Spleen (tissue), 11 donors: ENCODE data around the gene OPRM1. TPM values are rescaled to one million over a fixed set of nuclear protein-coding genes. Genes with fewer than 3 reads are reported as not detected.
"Not testable (repeated sequence)": the region's sequence is repeated elsewhere in the genome, so short reads cannot be mapped to it uniquely, and the experiment has no call there.

Experiments
- DNase-seq: peaks from one replicate; pipeline ENCODE4 v3.0.0-alpha.2; 2020
- H3K27ac ChIP-seq, 8 donors: fragments of 200-600 bp; sonication (generic) in 7 of 8; 1 replicate in 4 of 8; 2 replicates in 4 of 8; pipeline versions ENCODE4 v1.5.0 to v1.8.0; 2016 to 2021; ENCODE audit warnings: inconsistent platforms in 4 of 8, mild to moderate bottlenecking in 4 of 8, moderate library complexity in 1 of 8
- H3K27me3 ChIP-seq, 7 donors: fragments of 200-600 bp; sonication (generic) in 6 of 7; replicated peaks in 1 of 7; 1 replicate in 4 of 7; 2 replicates in 3 of 7; pipeline versions ENCODE4 v1.5.0 to v1.8.0; 2016 to 2021; ENCODE audit warnings: inconsistent platforms in 3 of 7, mild to moderate bottlenecking in 1 of 7
- H3K36me3 ChIP-seq, 6 donors: fragments of 200-600 bp; sonication (generic) in 5 of 6; 1 replicate in 4 of 6; 2 replicates in 2 of 6; pipeline versions ENCODE4 v1.5.0 to v1.8.0; 2016 to 2021; ENCODE audit warnings: inconsistent platforms in 2 of 6
- H3K4me1 ChIP-seq, 6 donors: fragments of 200-600 bp; sonication (generic) in 5 of 6; 1 replicate in 3 of 6; 2 replicates in 3 of 6; pipeline versions ENCODE4 v1.5.0 to v1.8.0; 2016 to 2021; ENCODE audit warnings: inconsistent platforms in 3 of 6
- H3K4me3 ChIP-seq, 8 donors: fragments of 200-600 bp; sonication (generic) in 7 of 8; 1 replicate in 4 of 8; 2 replicates in 4 of 8; pipeline versions ENCODE4 v1.5.0 to v1.8.0; 2016 to 2021; ENCODE audit warnings: inconsistent platforms in 4 of 8, mild to moderate bottlenecking in 4 of 8, moderate library complexity in 2 of 8
- H3K9me3 ChIP-seq, 8 donors: fragments of 200-600 bp; sonication (generic) in 7 of 8; 1 replicate in 4 of 8; 2 replicates in 4 of 8; pipeline versions ENCODE4 v1.5.0 to v1.8.0; 2016 to 2021; ENCODE audit warnings: inconsistent platforms in 4 of 8
- POLR2A ChIP-seq, 3 donors: fragments of 450-650 bp; IDR thresholded peaks; one replicate each; pipeline ENCODE4 v1.5.1; 2017; ENCODE audit warnings: antibody characterized with exemption in 3 of 3, mild to moderate bottlenecking in 1 of 3
- POLR2AphosphoS5 ChIP-seq, 3 donors: sonication (generic); formaldehyde crosslinking; IDR thresholded peaks; one replicate each; pipeline ENCODE4 v1.5.1; 2017; ENCODE audit warnings: antibody characterized with exemption in 3 of 3
- WGBS, 5 donors: extraction: QIAGEN DNeasy Blood & Tissue Kit in 3 of 5; methylation state at CpG; one replicate each; pipeline versions ENCODE4 v1.1.5 to v1.1.7; 2013 to 2018; 5-methylcytosine and 5-hydroxymethylcytosine counted together
- intact Hi-C: fragments of 100-400 bp; cut with DNase I; formaldehyde crosslinking; loops from one replicate; pipeline ENCODE4 v1.15.0; 2023; ENCODE audit warnings: low total_unique reads
- polyA plus RNA-seq, 3 donors: library from polyadenylated mRNA; stranded (reverse); fragments of 200-250 nt; gene quantifications; one replicate each; pipeline ENCODE4 v1.2.1, GENCODE V29; 2013
- total RNA-seq, 7 donors: library from RNA; depleted of rRNA in 3 of 7; stranded (reverse); fragments of >200 nt in 3 of 7; fragmentation: NEBNext Ultra II Directional in 4 of 7; extraction: Animal tissue kit (Norgen Biotek cat#: 25700) in 4 of 7; gene quantifications; one replicate each; pipeline versions ENCODE4 v1.1.0 to v1.2.1, GENCODE V29; 2016 to 2021
- TF ChIP-seq, protein P1 (sequence below), 11 experiments: fragments of 200-600 bp in 7 of 11; fragments of 450-650 bp in 4 of 11; sonication (generic) in 4 of 11; IDR thresholded peaks in 8 of 11; conservative IDR thresholded peaks in 3 of 11; 1 replicate in 7 of 11; 2 replicates in 4 of 11; pipeline versions ENCODE4 v1.4.0 to v1.8.0; 2016 to 2021; ENCODE audit warnings: antibody characterized with exemption in 11 of 11, inconsistent platforms in 4 of 11, mild to moderate bottlenecking in 1 of 11
- donor health status: healthy with polysubstance abuse.
- donor health status: DM: no; HTN: no; CAD: no; lungs with moderate emphysema.
- donor health status: DM: no; HTN: no; CAD: no.
- donor health status: Bipolar disorder and iron deficiency.
- donor health status: healthy.
- donor health status: DM: no; HTN: no; CAD: no.
- donor health status: DM: yes; HTN: yes; CAD: no.

The OPRM1 gene
- total and polyA plus RNA-seq, 10 donors = not detected

DNA sequence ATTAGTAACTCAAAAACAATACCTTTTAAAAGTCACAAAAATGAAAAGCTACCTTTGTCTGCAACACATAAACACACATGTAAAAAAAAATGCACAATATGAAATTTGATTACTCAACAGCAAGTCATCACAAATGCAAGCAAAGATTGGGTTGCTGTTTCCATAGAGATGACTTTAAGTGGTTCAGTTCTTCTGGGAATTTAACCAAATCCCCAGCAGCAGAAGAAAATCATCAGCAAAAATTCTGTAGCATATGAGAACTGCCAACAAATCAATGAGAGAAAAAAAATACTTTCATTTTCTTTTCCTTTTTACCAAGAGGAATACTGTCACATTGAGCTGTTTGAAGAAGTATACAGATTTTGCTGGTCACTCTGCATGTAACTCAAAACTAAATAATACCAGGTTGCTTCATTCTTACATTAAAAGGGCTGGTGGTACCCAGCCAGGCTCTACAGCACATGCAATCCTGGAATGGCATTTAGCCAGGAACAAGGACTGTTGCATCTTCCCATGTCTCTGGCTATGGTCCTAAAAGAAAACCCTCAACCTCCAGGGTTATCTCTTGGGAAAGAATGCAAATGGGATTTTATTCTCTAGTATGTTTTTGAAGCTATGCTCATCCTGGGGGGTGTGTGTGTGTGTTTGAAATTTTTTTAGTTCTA is 158.3 kb downstream of the OPRM1 start:
- peaks cover 0 to 44% (median 4%) of the 10 kb centered on the region in 6 donors for H3K36me3 ChIP-seq
- TF ChIP-seq POLR2AphosphoS5 (IDR thresholded peaks at IDR 0.05) = no peak
- TF ChIP-seq, protein P1, sequence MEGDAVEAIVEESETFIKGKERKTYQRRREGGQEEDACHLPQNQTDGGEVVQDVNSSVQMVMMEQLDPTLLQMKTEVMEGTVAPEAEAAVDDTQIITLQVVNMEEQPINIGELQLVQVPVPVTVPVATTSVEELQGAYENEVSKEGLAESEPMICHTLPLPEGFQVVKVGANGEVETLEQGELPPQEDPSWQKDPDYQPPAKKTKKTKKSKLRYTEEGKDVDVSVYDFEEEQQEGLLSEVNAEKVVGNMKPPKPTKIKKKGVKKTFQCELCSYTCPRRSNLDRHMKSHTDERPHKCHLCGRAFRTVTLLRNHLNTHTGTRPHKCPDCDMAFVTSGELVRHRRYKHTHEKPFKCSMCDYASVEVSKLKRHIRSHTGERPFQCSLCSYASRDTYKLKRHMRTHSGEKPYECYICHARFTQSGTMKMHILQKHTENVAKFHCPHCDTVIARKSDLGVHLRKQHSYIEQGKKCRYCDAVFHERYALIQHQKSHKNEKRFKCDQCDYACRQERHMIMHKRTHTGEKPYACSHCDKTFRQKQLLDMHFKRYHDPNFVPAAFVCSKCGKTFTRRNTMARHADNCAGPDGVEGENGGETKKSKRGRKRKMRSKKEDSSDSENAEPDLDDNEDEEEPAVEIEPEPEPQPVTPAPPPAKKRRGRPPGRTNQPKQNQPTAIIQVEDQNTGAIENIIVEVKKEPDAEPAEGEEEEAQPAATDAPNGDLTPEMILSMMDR (IDR thresholded peaks at IDR 0.05 in 8 of 11, conservative IDR thresholded peaks at IDR 0.05 in 3 of 11) = no peak
- no peak for TF ChIP-seq POLR2A (IDR thresholded peaks at IDR 0.05)
- peak overlapping the region in 6 of 8 donors; percentile 2 to 57 (median 41) for H3K27ac ChIP-seq
- peaks cover 0 to 18% (median 8%) of the 10 kb centered on the region in 6 donors for H3K4me1 ChIP-seq
- H3K27me3 ChIP-seq = no peaks in the 10 kb centered on the region
- no peak for DNase-seq
- H3K9me3 ChIP-seq = no peaks in the 10 kb centered on the region
- no peak overlapping the region for H3K4me3 ChIP-seq
- intact Hi-C loops = no loop called here

DNA sequence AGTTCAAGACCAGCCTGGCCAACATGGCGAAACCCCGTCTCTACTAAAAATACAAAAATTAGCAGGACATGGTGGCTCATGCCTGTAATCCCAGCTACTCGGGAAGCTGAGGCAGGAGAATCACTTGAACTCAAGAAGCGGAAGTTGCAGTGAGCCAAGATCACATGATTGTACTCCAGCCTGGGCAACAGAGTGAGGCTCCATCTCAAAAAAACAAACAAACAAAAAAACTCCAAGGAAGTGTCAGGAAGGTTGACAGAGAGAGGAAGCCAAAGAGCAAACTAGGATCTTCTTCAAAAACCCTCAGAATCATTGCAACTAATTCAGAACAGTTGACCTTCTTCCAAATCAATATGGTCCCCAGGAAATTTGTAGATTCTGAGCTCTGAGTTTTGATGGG is 162.6 kb downstream of the OPRM1 start:
- peaks cover 0 to 15% (median 7%) of the 10 kb centered on the region in 6 donors for H3K4me1 ChIP-seq
- H3K9me3 ChIP-seq, intact Hi-C loops, H3K27me3 ChIP-seq, H3K4me3 ChIP-seq, DNase-seq: not testable (repeated sequence)
- H3K36me3 ChIP-seq = peaks cover 0 to 82% (median 6%) of the 10 kb centered on the region in 6 donors
- peak overlapping the region in 4 of 8 donors; percentile 17 to 48 (median 19) for H3K27ac ChIP-seq
- WGBS, 5 donors = 91 to 98% (median 95%) methylated on average over 4 of the region's 4 CpGs

DNA sequence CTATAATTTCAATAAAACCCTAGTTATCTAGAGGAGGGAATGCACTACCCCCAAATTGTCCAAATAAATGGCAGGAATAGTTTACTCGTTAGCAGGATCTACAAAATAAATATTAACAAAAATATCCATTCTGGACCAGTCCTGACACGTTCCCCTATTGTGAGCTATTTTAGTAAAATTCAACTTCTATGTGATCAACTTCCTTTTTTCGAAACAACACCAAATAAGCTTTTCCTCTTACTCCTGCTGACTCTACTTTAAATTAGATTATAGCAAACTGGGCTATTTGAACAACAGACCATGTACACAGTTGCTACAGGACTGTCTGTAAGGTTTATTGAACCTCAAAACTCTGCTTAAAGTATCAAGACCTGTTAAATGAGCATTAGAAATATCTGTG is 163.3 kb downstream of the OPRM1 start:
- WGBS, 5 donors = 40 to 48% (median 43%) methylated on average over 3 of the region's 3 CpGs
- no peaks in the 10 kb centered on the region for H3K9me3 ChIP-seq
- TF ChIP-seq, protein P1 (IDR thresholded peaks at IDR 0.05 in 8 of 11, conservative IDR thresholded peaks at IDR 0.05 in 3 of 11) = no peak
- no peak for TF ChIP-seq POLR2A (IDR thresholded peaks at IDR 0.05)
- no peak for TF ChIP-seq POLR2AphosphoS5 (IDR thresholded peaks at IDR 0.05)
- DNase-seq = no peak
- H3K4me3 ChIP-seq = no peak overlapping the region
- H3K4me1 ChIP-seq = peaks cover 0 to 9% (median 4%) of the 10 kb centered on the region in 6 donors
- intact Hi-C loops = no loop called here
- peaks cover 0 to 85% (median 6%) of the 10 kb centered on the region in 6 donors for H3K36me3 ChIP-seq
- H3K27ac ChIP-seq = peak overlapping the region in 4 of 8 donors; percentile 17 to 48 (median 19)
- no peaks in the 10 kb centered on the region for H3K27me3 ChIP-seq

DNA sequence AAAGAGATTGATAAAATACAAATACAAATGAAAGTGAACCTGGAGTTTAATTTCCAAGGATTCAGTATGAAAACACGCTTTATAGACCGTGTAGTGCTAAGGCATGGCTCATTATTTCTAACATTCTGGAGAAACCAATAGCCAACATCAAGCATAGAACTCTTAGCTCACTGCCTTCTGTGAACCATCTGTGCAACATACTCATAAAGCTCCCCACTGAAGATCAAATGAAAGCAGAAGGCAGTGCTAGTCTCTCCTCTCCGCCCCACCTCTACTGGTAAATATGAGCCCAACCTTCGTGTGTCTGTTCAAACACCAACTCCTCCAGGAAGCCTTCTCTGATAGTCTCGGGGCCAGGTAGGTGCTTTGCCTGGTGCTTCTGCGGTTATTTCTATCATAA is 163.9 kb downstream of the OPRM1 start:
- Histone ChIP-seq H3K4me3 (no peak overlapping the region), H3K9me3 (no peaks in the 10 kb centered on the region), H3K4me1 (peaks cover 0 to 3% (median 0%) of the 10 kb centered on the region in 6 donors), H3K27me3 (no peaks in the 10 kb centered on the region), H3K27ac (peak overlapping the region in 4 of 8 donors; percentile 14 to 48 (median 19)), H3K36me3 (peaks cover 0 to 86% (median 6%) of the 10 kb centered on the region in 6 donors)
- 82 to 93% (median 92%) methylated on average over 6 of the region's 6 CpGs for WGBS, 5 donors
- intact Hi-C loops = no loop called here
- TF ChIP-seq, protein P1 (IDR thresholded peaks at IDR 0.05 in 8 of 11, conservative IDR thresholded peaks at IDR 0.05 in 3 of 11) = no peak
- TF ChIP-seq POLR2AphosphoS5 (IDR thresholded peaks at IDR 0.05) (no peak), POLR2A (IDR thresholded peaks at IDR 0.05) (no peak)
- DNase-seq = no peak
